Transverse colon (tissue), 4 donors: ENCODE measurements around the gene SH3GL3. TPM values are rescaled to one million over a fixed set of nuclear protein-coding genes. Genes with fewer than 3 reads are reported as not detected.

Experiments
- DNase-seq: peaks from one replicate; pipeline ENCODE4 v3.0.0-alpha.2; 2019
- H3K27ac ChIP-seq, 4 donors: fragments of 200-600 bp; sonication (generic); 2 replicates each; pipeline ENCODE4 v1.5.1; 2016 to 2018; ENCODE audit warnings: inconsistent platforms in 4 of 4
- H3K27me3 ChIP-seq: fragments of 200-600 bp; sonication (generic); 2 replicates; pipeline ENCODE4 v1.5.1; 2017; ENCODE audit warnings: inconsistent platforms
- H3K36me3 ChIP-seq, 4 donors: fragments of 200-600 bp; sonication (generic); 2 replicates each; pipeline ENCODE4 v1.5.1; 2017 to 2019; ENCODE audit warnings: inconsistent platforms in 4 of 4
- H3K4me1 ChIP-seq, 4 donors: fragments of 200-600 bp; sonication (generic); 2 replicates each; pipeline ENCODE4 v1.5.1; 2017 to 2020; ENCODE audit warnings: inconsistent platforms in 4 of 4
- H3K4me3 ChIP-seq, 4 donors: fragments of 200-600 bp; sonication (generic); 1 replicate in 1 of 4; 2 replicates in 3 of 4; pipeline versions ENCODE4 v1.5.1 to v1.6.1; 2017 to 2019; ENCODE audit warnings: inconsistent platforms in 4 of 4
- H3K9me3 ChIP-seq, 2 donors: fragments of 200-600 bp; sonication (generic); 2 replicates each; pipeline ENCODE4 v1.5.1; 2017 to 2019; ENCODE audit warnings: inconsistent platforms in 2 of 2
- EP300 ChIP-seq: sonication (generic); formaldehyde crosslinking; IDR thresholded peaks from one replicate; pipeline ENCODE4 v1.6.1; 2017; ENCODE audit warnings: antibody characterized with exemption, low read depth
- POLR2A ChIP-seq: fragments of 450-650 bp; IDR thresholded peaks from one replicate; pipeline ENCODE4 v1.6.1; 2016; ENCODE audit warnings: antibody characterized with exemption, mild to moderate bottlenecking, moderate library complexity
- POLR2AphosphoS5 ChIP-seq, 3 donors: sonication (generic); formaldehyde crosslinking; IDR thresholded peaks; one replicate each; pipeline ENCODE4 v1.6.1; 2016; ENCODE audit warnings: antibody characterized with exemption in 3 of 3
- WGBS, 2 donors: methylation state at CpG; one replicate each; pipeline ENCODE4 v1.1.5; 2018; ENCODE audit warnings: low coverage in 1 of 2; 5-methylcytosine and 5-hydroxymethylcytosine counted together
- in situ Hi-C, 4 donors: fragments of 200-750 bp; cut with MboI; loops; one replicate each; pipeline versions ENCODE4 v1.15.0 to v1.15.1; 2017; ENCODE audit warnings: low sequenced_read_pairs in 3 of 4, low pct_ligation_motif_present in 1 of 4, low pct_unique_long_range_greater_than_20kb in 1 of 4
- intact Hi-C: fragments of 100-400 bp; cut with DNase I; formaldehyde crosslinking; loops from one replicate; pipeline ENCODE4 v1.15.1; 2023; ENCODE audit warnings: low total_unique reads
- total RNA-seq, 4 donors: library from RNA; depleted of rRNA; stranded (reverse); fragments of >200 nt; gene quantifications; one replicate each; pipeline ENCODE4 v1.1.0, GENCODE V29; 2016
- TF ChIP-seq, protein P1 (sequence below), 5 experiments: fragments of 200-600 bp in 3 of 5; fragments of 450-650 bp in 2 of 5; sonication (generic) in 3 of 5; IDR thresholded peaks; 1 replicate in 2 of 5; 2 replicates in 3 of 5; pipeline ENCODE4 v1.5.1; 2016 to 2017; ENCODE audit warnings: antibody characterized with exemption in 5 of 5, inconsistent platforms in 3 of 5, mild to moderate bottlenecking in 2 of 5, moderate library complexity in 1 of 5

SH3GL3 gene
- total RNA-seq, 4 donors from 2014 or later, result not detected

DNA sequence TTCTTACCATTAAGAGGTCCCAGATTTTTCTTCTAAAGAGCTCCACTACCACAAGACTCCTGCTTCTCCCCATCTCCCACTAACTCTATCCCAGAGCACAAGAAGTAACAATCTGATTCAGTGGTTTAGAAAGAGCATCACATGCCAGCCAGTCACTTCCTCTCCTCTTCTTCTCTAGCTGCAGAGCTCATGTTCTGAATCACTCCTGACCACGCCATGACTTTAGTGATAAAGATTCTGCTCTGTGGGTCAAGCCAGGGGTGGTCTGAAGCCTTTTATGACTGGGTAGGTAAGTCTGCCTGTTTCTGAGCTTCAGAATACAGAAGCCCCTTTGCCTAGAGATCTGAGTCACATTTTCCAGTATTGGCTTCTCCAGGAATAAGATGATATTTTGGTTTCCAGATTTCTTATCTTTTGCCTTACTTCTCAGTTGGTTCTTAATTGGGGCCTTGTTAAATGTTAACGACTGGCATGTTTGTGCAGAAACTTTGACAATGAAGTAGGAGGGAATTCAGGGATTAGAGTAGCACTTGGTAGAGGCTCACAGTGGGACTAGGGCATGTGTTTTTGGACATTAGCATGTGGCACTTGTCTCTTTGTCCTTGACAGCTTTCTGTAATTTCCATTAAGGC is 179.1 kb downstream of the SH3GL3 start:
- no peak for DNase-seq
- Histone ChIP-seq H3K27me3 (no peaks in the 10 kb centered on the region), H3K9me3 (no peaks in the 10 kb centered on the region), H3K36me3 (no peaks in the 10 kb centered on the region), H3K27ac (no peak overlapping the region), H3K4me3 (no peak overlapping the region), H3K4me1 (no peaks in the 10 kb centered on the region)
- in situ Hi-C loops, result loop anchor here in 1 of 4 donors (25.0 kb wide), 1 partner anchor 139 kb away; no protein-coding TSS in a partner anchor
- TF ChIP-seq, protein P1, sequence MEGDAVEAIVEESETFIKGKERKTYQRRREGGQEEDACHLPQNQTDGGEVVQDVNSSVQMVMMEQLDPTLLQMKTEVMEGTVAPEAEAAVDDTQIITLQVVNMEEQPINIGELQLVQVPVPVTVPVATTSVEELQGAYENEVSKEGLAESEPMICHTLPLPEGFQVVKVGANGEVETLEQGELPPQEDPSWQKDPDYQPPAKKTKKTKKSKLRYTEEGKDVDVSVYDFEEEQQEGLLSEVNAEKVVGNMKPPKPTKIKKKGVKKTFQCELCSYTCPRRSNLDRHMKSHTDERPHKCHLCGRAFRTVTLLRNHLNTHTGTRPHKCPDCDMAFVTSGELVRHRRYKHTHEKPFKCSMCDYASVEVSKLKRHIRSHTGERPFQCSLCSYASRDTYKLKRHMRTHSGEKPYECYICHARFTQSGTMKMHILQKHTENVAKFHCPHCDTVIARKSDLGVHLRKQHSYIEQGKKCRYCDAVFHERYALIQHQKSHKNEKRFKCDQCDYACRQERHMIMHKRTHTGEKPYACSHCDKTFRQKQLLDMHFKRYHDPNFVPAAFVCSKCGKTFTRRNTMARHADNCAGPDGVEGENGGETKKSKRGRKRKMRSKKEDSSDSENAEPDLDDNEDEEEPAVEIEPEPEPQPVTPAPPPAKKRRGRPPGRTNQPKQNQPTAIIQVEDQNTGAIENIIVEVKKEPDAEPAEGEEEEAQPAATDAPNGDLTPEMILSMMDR (IDR thresholded peaks at IDR 0.05), result no peak
- TF ChIP-seq POLR2A (no peak), EP300 (no peak), POLR2AphosphoS5 (IDR thresholded peaks at IDR 0.05) (no peak)
- intact Hi-C loops, result no loop called here
- 55 to 57% methylated on average over 1 to 2 of the region's 2 CpGs for WGBS, 2 donors

DNA sequence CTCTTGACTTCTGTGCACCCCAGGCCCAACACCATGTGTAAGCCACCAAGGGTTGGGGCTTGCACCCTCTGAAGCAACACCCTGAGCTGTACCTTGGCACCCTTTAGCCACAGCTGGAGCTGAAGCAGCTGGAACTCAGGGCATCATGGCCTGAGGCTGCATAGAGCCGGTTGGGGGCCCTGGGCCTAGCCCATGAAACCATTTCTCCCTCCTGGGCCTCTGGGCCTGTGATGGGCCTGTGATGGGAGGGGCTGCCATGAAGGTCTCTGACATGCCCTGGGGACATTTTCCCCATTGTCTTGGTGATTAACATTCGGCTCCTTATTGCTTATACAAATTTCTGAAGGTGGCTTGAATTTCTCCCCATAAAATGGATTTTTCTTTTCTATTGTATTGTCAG is 184.4 kb downstream of the SH3GL3 start:
- Histone ChIP-seq H3K36me3 (no peaks in the 10 kb centered on the region), H3K4me1 (no peaks in the 10 kb centered on the region), H3K9me3 (no peaks in the 10 kb centered on the region), H3K27me3 (no peaks in the 10 kb centered on the region), H3K27ac (no peak overlapping the region), H3K4me3 (no peak overlapping the region)
- in situ Hi-C loops, result loop anchor here in 2 of 4 donors (10.0 to 25.0 kb wide), 2 partner anchors 57 to 144 kb away; no protein-coding TSS in a partner anchor
- intact Hi-C loops, result no loop called here
- no peak for DNase-seq
- 81% methylated on average over 2 of the region's 2 CpGs; no CpG with 5 or more reads in 1 of the 2 donors for WGBS, 2 donors
- TF ChIP-seq, protein P1 (IDR thresholded peaks at IDR 0.05), result no peak
- TF ChIP-seq EP300 (no peak), POLR2A (no peak), POLR2AphosphoS5 (IDR thresholded peaks at IDR 0.05) (no peak)

DNA sequence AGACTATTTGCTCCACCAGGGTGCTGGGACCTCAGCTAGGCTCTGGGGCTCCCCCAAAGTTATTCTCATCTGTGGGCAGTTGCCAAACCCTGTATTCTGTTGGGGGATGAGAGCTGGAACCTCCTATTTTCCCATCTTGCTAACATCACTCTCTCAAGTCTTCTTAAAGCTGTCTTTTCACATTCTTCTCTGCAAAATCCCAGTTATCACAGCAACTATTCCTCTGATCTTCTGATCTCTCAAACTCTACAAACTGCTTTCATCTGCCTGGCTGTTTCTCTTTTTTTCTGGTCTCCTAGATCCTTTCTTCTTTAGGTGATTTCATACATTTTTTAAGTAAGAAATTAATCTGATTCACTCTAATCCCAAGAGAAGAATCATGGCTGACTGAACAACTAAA is 196.1 kb downstream of the SH3GL3 start:
- H3K27ac ChIP-seq, result no peak overlapping the region
- intact Hi-C loops, result loop anchor here (10.0 kb wide), 1 partner anchor 382 kb away; no protein-coding TSS in a partner anchor
- peaks cover 0 to 4% of the 10 kb centered on the region in 2 donors for H3K9me3 ChIP-seq
- in situ Hi-C loops, result loop anchor here in 1 of 4 donors (25.0 kb wide), 1 partner anchor 156 kb away; no protein-coding TSS in a partner anchor
- H3K36me3 ChIP-seq, result no peaks in the 10 kb centered on the region
- H3K4me1 ChIP-seq, result no peaks in the 10 kb centered on the region
- H3K4me3 ChIP-seq, result no peak overlapping the region
- TF ChIP-seq POLR2A (no peak), POLR2AphosphoS5 (IDR thresholded peaks at IDR 0.05) (no peak), EP300 (no peak)
- TF ChIP-seq, protein P1 (IDR thresholded peaks at IDR 0.05), result no peak
- no peak for DNase-seq
- no peaks in the 10 kb centered on the region for H3K27me3 ChIP-seq

DNA sequence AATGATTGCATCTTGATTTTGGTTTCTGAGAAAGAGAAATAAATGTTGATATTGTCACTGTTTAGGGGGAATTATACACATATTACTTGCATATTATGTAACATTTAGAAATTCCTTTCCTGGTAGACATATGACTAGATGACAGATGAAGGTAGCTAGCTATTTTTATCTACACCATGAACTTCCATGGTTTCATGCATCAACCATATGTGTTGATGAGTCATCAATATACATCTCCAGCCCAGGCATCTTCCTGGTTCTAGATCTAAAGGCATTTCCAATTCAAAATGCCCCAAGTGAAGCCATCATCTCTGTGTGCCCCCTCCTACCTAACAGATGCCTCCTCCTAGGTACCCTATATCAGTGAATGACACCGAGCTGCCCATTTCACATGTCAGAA is 197.3 kb downstream of the SH3GL3 start:
- intact Hi-C loops (loop anchor here (10.0 kb wide), 1 partner anchor 380 kb away; no protein-coding TSS in a partner anchor), in situ Hi-C loops (loop anchor here in 1 of 4 donors (25.0 kb wide), 1 partner anchor 157 kb away; no protein-coding TSS in a partner anchor)
- 83% methylated on average over 1 of the region's 1 CpG for whole genome bisulfite sequencing, 2 donors

More for the DNA sequence above, 197.3 kb downstream of the SH3GL3 start:
- Histone ChIP-seq H3K27ac (no peak overlapping the region), H3K9me3 (peaks cover 0 to 4% of the 10 kb centered on the region in 2 donors), H3K36me3 (no peaks in the 10 kb centered on the region), H3K4me1 (no peaks in the 10 kb centered on the region), H3K27me3 (no peaks in the 10 kb centered on the region), H3K4me3 (no peak overlapping the region)
- TF ChIP-seq EP300 (no peak), POLR2AphosphoS5 (IDR thresholded peaks at IDR 0.05) (no peak), POLR2A (no peak)
- TF ChIP-seq, protein P1 (IDR thresholded peaks at IDR 0.05), result no peak
- DNase-seq, result no peak
